Mesenchymal stem cell (in vitro differentiated cells and primary cell): ENCODE data around the gene CHD8.
"Not testable (repeated sequence)": the region's sequence is repeated elsewhere in the genome, so short reads cannot be mapped to it uniquely, and the experiment has no call there.

Experiments used
- DNase-seq: peaks from one replicate; pipeline ENCODE4 v3.0.0-alpha.2; 2013
- H2AFZ ChIP-seq: one replicate; pipeline ENCODE4 v1.6.1; 2013; ENCODE audit warnings: low read depth, mild to moderate bottlenecking, control low read depth, inconsistent platforms, low read length, moderate library complexity
- H2AK5ac ChIP-seq: 2 replicates; pipeline ENCODE4 v1.6.1; 2013; ENCODE audit warnings: low read length, moderate library complexity, mild to moderate bottlenecking, inconsistent platforms; ENCODE audit not compliant: severe bottlenecking
- H2BK120ac ChIP-seq: one replicate; pipeline ENCODE4 v1.6.1; 2013; ENCODE audit warnings: low read depth, mild to moderate bottlenecking, inconsistent platforms, low read length, moderate library complexity
- H2BK12ac ChIP-seq, 2 experiments: one replicate each; pipeline ENCODE4 v1.6.1; 2013; ENCODE audit warnings: inconsistent platforms in 2 of 2, low read length in 2 of 2, mild to moderate bottlenecking in 2 of 2, moderate library complexity in 2 of 2, control low read depth in 1 of 2
- H2BK15ac ChIP-seq: one replicate; pipeline ENCODE4 v1.6.1; 2013; ENCODE audit warnings: mild to moderate bottlenecking, low read depth, inconsistent platforms; ENCODE audit not compliant: poor library complexity, severe bottlenecking
- H2BK5ac ChIP-seq: 2 replicates; pipeline ENCODE4 v1.6.1; 2013; ENCODE audit warnings: low read depth, mild to moderate bottlenecking, low read length, control low read depth, inconsistent platforms; ENCODE audit not compliant: poor library complexity, severe bottlenecking
- H3K14ac ChIP-seq, 2 experiments: one replicate each; pipeline ENCODE4 v1.6.1; 2013; ENCODE audit warnings: inconsistent platforms in 2 of 2, low read length in 2 of 2, control low read depth in 1 of 2, mild to moderate bottlenecking in 1 of 2, moderate library complexity in 1 of 2
- H3K18ac ChIP-seq, 2 experiments: one replicate each; pipeline ENCODE4 v1.6.1; 2013; ENCODE audit warnings: inconsistent platforms in 2 of 2, low read length in 2 of 2, control low read depth in 1 of 2, low read depth in 1 of 2, mild to moderate bottlenecking in 1 of 2
- H3K23ac ChIP-seq, 2 experiments: one replicate each; pipeline ENCODE4 v1.6.1; 2013; ENCODE audit warnings: inconsistent platforms in 2 of 2, low read length in 2 of 2, mild to moderate bottlenecking in 2 of 2, moderate library complexity in 2 of 2, control low read depth in 1 of 2
- H3K27ac ChIP-seq: 2 replicates; pipeline ENCODE4 v1.5.1; 2013; ENCODE audit warnings: mild to moderate bottlenecking, moderate library complexity, low read length, control low read depth, inconsistent platforms; ENCODE audit not compliant: poor library complexity, severe bottlenecking
- H3K27me3 ChIP-seq, 2 experiments: 2 replicates each; pipeline versions ENCODE4 v1.6.1 to v1.7.0; 2013; ENCODE audit warnings: low read length in 2 of 2, mild to moderate bottlenecking in 2 of 2, moderate library complexity in 2 of 2, control low read depth in 1 of 2, inconsistent platforms in 1 of 2; ENCODE audit not compliant: control insufficient read depth in 1 of 2, insufficient read depth in 1 of 2
- H3K36me3 ChIP-seq, 2 experiments: 2 replicates each; pipeline versions ENCODE4 v1.6.1 to v1.7.0; 2013; ENCODE audit warnings: low read length in 2 of 2, control low read depth in 1 of 2, inconsistent platforms in 1 of 2, low read depth in 1 of 2, mild to moderate bottlenecking in 1 of 2; ENCODE audit not compliant: insufficient read depth in 2 of 2, control insufficient read depth in 1 of 2
- H3K4ac ChIP-seq, 2 experiments: one replicate each; pipeline ENCODE4 v1.6.1; 2013; ENCODE audit warnings: inconsistent platforms in 2 of 2, low read length in 2 of 2, mild to moderate bottlenecking in 2 of 2, moderate library complexity in 2 of 2, control low read depth in 1 of 2, low read depth in 1 of 2
- H3K4me1 ChIP-seq: 2 replicates; pipeline ENCODE4 v1.6.1; 2013; ENCODE audit warnings: low read depth, low read length, control low read depth; ENCODE audit not compliant: control insufficient read depth, insufficient read depth
- H3K4me2 ChIP-seq: 2 replicates; pipeline ENCODE4 v1.6.1; 2013; ENCODE audit warnings: low read length, mild to moderate bottlenecking, inconsistent platforms; ENCODE audit not compliant: poor library complexity, severe bottlenecking
- H3K4me3 ChIP-seq, 2 experiments: 2 replicates each; pipeline versions ENCODE4 v1.5.1 to v1.7.0; 2013; ENCODE audit warnings: low read length in 2 of 2, mild to moderate bottlenecking in 2 of 2, control low read depth in 1 of 2, low read depth in 1 of 2; ENCODE audit not compliant: insufficient read depth in 1 of 2
- H3K79me1 ChIP-seq: replicated peaks from 2 replicates; pipeline ENCODE4 v1.6.1; 2013; ENCODE audit warnings: mild to moderate bottlenecking, control low read depth, low read length, inconsistent platforms; ENCODE audit not compliant: poor library complexity, severe bottlenecking
- H3K9ac ChIP-seq: 2 replicates; pipeline ENCODE4 v1.7.0; 2013; ENCODE audit warnings: mild to moderate bottlenecking, low read length, moderate library complexity
- H3K9me3 ChIP-seq: 2 replicates; pipeline ENCODE4 v1.7.0; 2013; ENCODE audit warnings: mild to moderate bottlenecking, low read length; ENCODE audit not compliant: control insufficient read depth
- H4K8ac ChIP-seq: one replicate; pipeline ENCODE4 v1.6.1; 2013; ENCODE audit warnings: inconsistent platforms, mild to moderate bottlenecking, low read length, moderate library complexity
- H4K91ac ChIP-seq: one replicate; pipeline ENCODE4 v1.6.1; 2013; ENCODE audit warnings: mild to moderate bottlenecking, low read length, inconsistent platforms
- WGBS: methylation state at CpG from one replicate; pipeline ENCODE4 v1.1.7; 2013; ENCODE audit warnings: mixed read lengths; 5-methylcytosine and 5-hydroxymethylcytosine counted together

CHD8 gene

DNA sequence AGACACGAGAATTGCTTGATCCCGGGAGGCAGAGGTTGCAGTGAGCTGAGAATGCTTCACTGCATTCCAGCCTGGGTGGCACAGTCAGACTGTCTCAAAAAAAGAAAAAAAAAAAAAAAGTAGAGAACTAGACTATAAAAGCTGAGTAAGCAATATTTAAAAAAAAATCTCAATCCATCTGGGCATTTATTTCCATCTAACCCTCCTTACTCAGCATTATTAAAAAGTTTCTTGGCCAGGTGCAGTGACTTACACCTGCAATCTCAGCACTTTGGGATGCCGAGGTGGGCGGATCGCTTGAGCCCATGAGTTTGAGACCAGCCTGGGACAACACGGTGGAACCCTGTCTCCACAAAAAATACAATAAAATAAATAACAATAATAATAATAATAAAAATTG, 76.6 kb downstream of the CHD8 start:
- no peaks in the 10 kb centered on the region for H3K9me3 ChIP-seq
- no peak overlapping the region for H2AFZ ChIP-seq
- H3K4me2 ChIP-seq = no peak overlapping the region
- peaks cover 4% of the 10 kb centered on the region for H3K79me1 ChIP-seq
- H3K27me3 ChIP-seq = no peaks in the 10 kb centered on the region
- H3K4me1 ChIP-seq = peaks cover 5% of the 10 kb centered on the region
- H3K4ac ChIP-seq = no peak overlapping the region
- H2BK120ac ChIP-seq = no peak overlapping the region
- H4K91ac ChIP-seq = no peak overlapping the region
- H3K4me3 ChIP-seq = no peak overlapping the region
- H4K8ac ChIP-seq = no peak overlapping the region
- H2BK5ac ChIP-seq = no peak overlapping the region
- no peak overlapping the region for H2BK12ac ChIP-seq
- DNase-seq = no peak
- H2BK15ac ChIP-seq = no peak overlapping the region
- H3K36me3 ChIP-seq = peaks cover 0 to 15% of the 10 kb centered on the region in 2 experiments
- no peak overlapping the region for H3K27ac ChIP-seq
- H3K14ac ChIP-seq = no peak overlapping the region
- H3K18ac ChIP-seq = no peak overlapping the region
- H3K9ac ChIP-seq = no peak overlapping the region
- no peak overlapping the region for H3K23ac ChIP-seq
- H2AK5ac ChIP-seq = no peak overlapping the region
- 100% methylated on average over 3 of the region's 6 CpGs for WGBS

DNA sequence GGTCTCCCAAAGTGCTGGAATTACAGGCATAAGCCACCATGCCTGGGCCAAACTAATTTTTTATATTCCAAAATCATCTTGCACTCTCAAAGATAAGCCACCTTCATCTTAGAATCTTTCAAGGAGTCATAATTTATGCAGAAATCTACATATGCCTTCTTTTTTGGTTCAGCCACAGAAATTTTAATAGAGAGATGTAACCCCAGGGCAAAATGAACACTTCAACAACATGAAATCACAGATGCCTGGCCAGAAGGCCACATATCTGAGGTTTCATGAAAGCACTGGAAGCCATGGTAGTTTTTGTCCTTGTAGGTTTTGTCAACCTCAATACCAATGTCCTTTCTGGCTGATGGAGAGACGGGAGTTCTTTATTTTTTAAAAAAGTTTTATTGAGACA, 81.9 kb downstream of the CHD8 start:
- DNase-seq = no peak
- H3K14ac ChIP-seq = no peak overlapping the region
- no peak overlapping the region for H2BK12ac ChIP-seq
- no peaks in the 10 kb centered on the region for H3K9me3 ChIP-seq
- no peak overlapping the region for H3K9ac ChIP-seq
- H3K79me1 ChIP-seq = peaks cover 12% of the 10 kb centered on the region
- H2BK15ac ChIP-seq = no peak overlapping the region
- no peak overlapping the region for H2BK5ac ChIP-seq
- H2AK5ac ChIP-seq = no peak overlapping the region
- H3K18ac ChIP-seq = no peak overlapping the region
- no peak overlapping the region for H4K8ac ChIP-seq
- no peak overlapping the region for H2AFZ ChIP-seq
- H3K4me1 ChIP-seq = peaks cover 2% of the 10 kb centered on the region
- H3K27me3 ChIP-seq = no peaks in the 10 kb centered on the region
- H3K27ac ChIP-seq = no peak overlapping the region
- no CpG with 5 or more reads among the region's 1 CpG for WGBS
- no peak overlapping the region for H3K4me3 ChIP-seq
- H3K4me2 ChIP-seq = no peak overlapping the region
- no peak overlapping the region for H3K23ac ChIP-seq
- H2BK120ac ChIP-seq = no peak overlapping the region
- H3K4ac ChIP-seq = no peak overlapping the region
- H4K91ac ChIP-seq = no peak overlapping the region
- peaks cover 12 to 58% of the 10 kb centered on the region in 2 experiments for H3K36me3 ChIP-seq

DNA sequence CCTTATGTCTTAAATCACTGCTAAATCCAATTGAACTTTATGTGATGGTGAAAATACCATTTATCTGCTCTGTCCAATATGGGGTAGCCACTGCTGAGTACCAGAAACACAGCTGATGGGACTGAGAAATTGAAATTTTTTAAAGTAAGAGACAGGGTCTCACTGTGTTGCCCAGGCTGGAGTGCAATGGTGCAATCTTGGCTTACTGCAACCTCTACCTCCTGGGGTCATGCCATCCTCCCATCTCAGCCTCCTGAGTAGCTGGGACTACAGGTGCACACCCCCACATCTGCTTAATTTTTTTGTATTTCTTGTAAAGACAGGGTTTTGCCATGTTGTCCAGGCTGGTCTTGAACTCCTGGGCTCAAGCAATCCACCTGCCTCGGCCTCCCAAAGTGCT, 83.1 kb downstream of the CHD8 start:
- not testable (repeated sequence) for H4K8ac ChIP-seq, H2AFZ ChIP-seq, H3K4me3 ChIP-seq, H2BK15ac ChIP-seq, H2BK12ac ChIP-seq, H3K4ac ChIP-seq, H2AK5ac ChIP-seq, H3K23ac ChIP-seq, H3K9ac ChIP-seq, H3K14ac ChIP-seq, H3K9me3 ChIP-seq, H3K18ac ChIP-seq, DNase-seq, H3K4me2 ChIP-seq, H2BK5ac ChIP-seq, H3K27me3 ChIP-seq, H2BK120ac ChIP-seq, H4K91ac ChIP-seq, H3K4me1 ChIP-seq, H3K27ac ChIP-seq
- WGBS = 100% methylated on average over 1 of the region's 1 CpG
- Histone ChIP-seq H3K79me1 (peaks cover 14% of the 10 kb centered on the region), H3K36me3 (peaks cover 15 to 67% of the 10 kb centered on the region in 2 experiments)

DNA sequence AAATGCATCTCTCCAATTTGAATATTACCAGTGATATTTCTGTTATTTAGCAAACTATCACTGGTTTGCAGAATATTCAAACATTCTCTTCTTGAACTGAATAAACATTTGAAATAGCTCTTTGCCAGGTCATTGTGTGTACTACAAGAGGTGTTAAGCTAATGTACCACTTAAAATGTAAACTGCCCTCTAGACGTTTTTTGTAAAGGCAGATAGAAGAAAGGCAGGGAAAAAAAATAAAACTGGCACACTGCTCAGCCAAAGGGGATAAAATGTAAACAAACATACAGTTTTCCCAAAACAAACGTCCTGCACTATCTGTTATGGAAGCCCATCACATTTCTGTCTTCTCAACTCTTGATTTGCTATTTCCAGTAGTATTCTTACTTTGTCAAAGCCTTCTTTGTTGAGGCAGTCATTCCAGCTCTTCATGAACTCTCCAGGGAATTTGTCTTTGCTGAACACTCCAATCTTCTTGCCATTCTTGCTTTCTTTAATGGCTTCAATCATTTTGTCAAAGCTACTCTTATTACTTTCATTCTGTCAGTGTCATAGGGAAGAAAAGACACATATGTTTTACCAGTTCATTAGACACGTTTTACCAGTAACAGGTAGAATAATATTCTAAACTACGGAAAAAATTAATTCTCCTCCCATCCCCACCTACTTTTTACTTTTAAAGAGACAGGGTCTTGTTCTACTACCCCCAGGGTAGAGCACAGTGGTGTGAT, 85.8 kb downstream of the CHD8 start:
- Histone ChIP-seq H3K14ac (no peak overlapping the region), H3K27me3 (no peaks in the 10 kb centered on the region), H3K4me1 (peaks cover 3% of the 10 kb centered on the region), H2AK5ac (no peak overlapping the region), H3K9me3 (no peaks in the 10 kb centered on the region), H3K4me3 (no peak overlapping the region), H3K9ac (no peak overlapping the region), H2BK15ac (no peak overlapping the region), H2BK5ac (no peak overlapping the region), H2BK120ac (no peak overlapping the region), H3K23ac (no peak overlapping the region), H3K18ac (no peak overlapping the region), H3K4ac (no peak overlapping the region), H3K27ac (no peak overlapping the region), H4K8ac (no peak overlapping the region), H3K4me2 (no peak overlapping the region), H2BK12ac (no peak overlapping the region), H3K36me3 (peaks cover 28 to 86% of the 10 kb centered on the region in 2 experiments), H3K79me1 (peaks cover 19% of the 10 kb centered on the region), H4K91ac (no peak overlapping the region), H2AFZ (no peak overlapping the region)
- DNase-seq = no peak
- WGBS = 81% methylated on average over 4 of the region's 4 CpGs
